H1 (cell line): ENCODE data around the gene CACUL1. TPM values are rescaled to one million over a fixed set of nuclear protein-coding genes. Genes with fewer than 3 reads are reported as not detected.

Experiments
- CTCF ChIA-PET: fragments of 300-600 bp; sonication (Branson Sonifier 250); formaldehyde crosslinking; loops from one replicate; lab custom pipeline; 2021; ENCODE audit not compliant: partially characterized antibody; lab: Charles Lee
- POLR2A ChIA-PET: fragments of 300-600 bp; sonication (Branson Sonifier 250); formaldehyde crosslinking; loops from one replicate; lab custom pipeline; 2021; ENCODE audit warnings: inconsistent platforms; ENCODE audit not compliant: partially characterized antibody; lab: Charles Lee
- DNase-seq, 2 experiments: peaks; one replicate each; pipeline versions ENCODE4 v3.0.0 to v3.0.0-alpha.2; 2010 to 2022; ENCODE audit warnings: low spot score in 2 of 2, low read depth in 1 of 2, mixed read lengths in 1 of 2
- FAIRE-seq: peaks from 2 replicates; lab custom pipeline; 2011; peaks lifted over from hg19 to GRCh38; lab: Jason Lieb, UNC
- H2AFZ ChIP-seq: 2 replicates; pipeline ENCODE4 v1.8.1; 2012; ENCODE audit warnings: low read length, inconsistent platforms
- H2AK5ac ChIP-seq: 2 replicates; pipeline ENCODE4 v1.6.1; 2013; ENCODE audit warnings: low read depth, low read length
- H2BK120ac ChIP-seq: replicated peaks from 2 replicates; pipeline ENCODE3; 2013; ENCODE audit warnings: low read depth, low read length, inconsistent platforms
- H2BK12ac ChIP-seq: 2 replicates; pipeline ENCODE4 v1.6.1; 2013; ENCODE audit warnings: low read depth, low read length
- H2BK15ac ChIP-seq: 2 replicates; pipeline ENCODE4 v1.6.1; 2013; ENCODE audit warnings: low read length
- H2BK20ac ChIP-seq: 2 replicates; pipeline ENCODE4 v1.6.1; 2013; ENCODE audit warnings: low read length
- H2BK5ac ChIP-seq: 2 replicates; pipeline ENCODE4 v1.6.1; 2013; ENCODE audit warnings: low read depth, low read length
- H3K14ac ChIP-seq: 2 replicates; pipeline ENCODE4 v1.6.1; 2013; ENCODE audit warnings: inconsistent platforms; ENCODE audit not compliant: insufficient read length
- H3K18ac ChIP-seq: 2 replicates; pipeline ENCODE4 v1.6.1; 2013; ENCODE audit warnings: low read length; ENCODE audit errors: extremely low read depth
- H3K23ac ChIP-seq: 2 replicates; pipeline ENCODE4 v1.6.1; 2013; ENCODE audit warnings: inconsistent platforms; ENCODE audit not compliant: insufficient read length
- H3K23me2 ChIP-seq: 2 replicates; pipeline ENCODE4 v1.6.1; 2013; ENCODE audit warnings: low read depth, low read length
- H3K27ac ChIP-seq: 2 replicates; pipeline ENCODE4 v1.6.1; 2011; ENCODE audit warnings: low read depth, low read length, inconsistent platforms
- H3K27me3 ChIP-seq, 4 experiments: replicated peaks in 1 of 4; 1 replicate in 1 of 4; 2 replicates in 3 of 4; pipeline versions ENCODE4 v1.6.1 to v1.8.1; 2011 to 2013; ENCODE audit warnings: low read length in 3 of 4, mild to moderate bottlenecking in 3 of 4, inconsistent platforms in 2 of 4, mixed read lengths in 2 of 4, moderate library complexity in 1 of 4; ENCODE audit not compliant: control insufficient read depth in 3 of 4, insufficient read depth in 3 of 4; ENCODE audit errors: extremely low read depth in 1 of 4
- H3K36me3 ChIP-seq, 4 experiments: 2 replicates each; pipeline versions ENCODE4 v1.6.1 to v1.8.1; 2011 to 2013; ENCODE audit warnings: mild to moderate bottlenecking in 4 of 4, low read length in 3 of 4, moderate library complexity in 2 of 4, control low read depth in 1 of 4, inconsistent platforms in 1 of 4; ENCODE audit not compliant: insufficient read depth in 4 of 4, control insufficient read depth in 2 of 4
- H3K4ac ChIP-seq: replicated peaks from 2 replicates; pipeline ENCODE3; 2013; ENCODE audit warnings: low read length, low read depth, mixed read lengths, inconsistent platforms; ENCODE audit not compliant: insufficient read length
- H3K4me1 ChIP-seq, 4 experiments: replicated peaks in 1 of 4; 1 replicate in 1 of 4; 2 replicates in 3 of 4; pipeline versions ENCODE4 v1.6.1 to v1.8.1; 2011 to 2013; ENCODE audit warnings: low read length in 3 of 4, inconsistent platforms in 2 of 4, mixed read lengths in 1 of 4; ENCODE audit not compliant: insufficient read depth in 4 of 4, control insufficient read depth in 3 of 4
- H3K4me2 ChIP-seq, 2 experiments: 2 replicates each; pipeline versions ENCODE4 v1.6.1 to v1.8.1; 2011 to 2013; ENCODE audit warnings: low read depth in 2 of 2, low read length in 2 of 2, control low read depth in 1 of 2, inconsistent platforms in 1 of 2, mild to moderate bottlenecking in 1 of 2; ENCODE audit not compliant: insufficient read depth in 1 of 2
- H3K4me3 ChIP-seq, 4 experiments: fragments of 200-600, 300-600 bp in 1 of 4; sonication (generic), shearing (Covaris generic), sonication (Bioruptor Twin) in 1 of 4; 2 replicates each; pipeline versions ENCODE4 v1.5.1 to v1.8.1; 2011 to 2016; ENCODE audit warnings: low read length in 4 of 4, low read depth in 3 of 4, control low read depth in 2 of 4, inconsistent platforms in 2 of 4, mild to moderate bottlenecking in 2 of 4, mixed read lengths in 1 of 4, moderate library complexity in 1 of 4; ENCODE audit not compliant: insufficient read depth in 2 of 4; ENCODE audit errors: extremely low read depth in 1 of 4
- H3K56ac ChIP-seq: replicated peaks from 2 replicates; pipeline ENCODE3; 2013; ENCODE audit warnings: low read depth, mild to moderate bottlenecking, mixed read lengths, low read length, inconsistent platforms; ENCODE audit not compliant: insufficient read length
- H3K79me1 ChIP-seq: 2 replicates; pipeline ENCODE4 v1.6.1; 2013; ENCODE audit warnings: low read depth, low read length, control low read depth
- H3K79me2 ChIP-seq, 2 experiments: 2 replicates each; pipeline versions ENCODE4 v1.6.1 to v1.8.1; 2012 to 2013; ENCODE audit warnings: low read length in 2 of 2, mild to moderate bottlenecking in 2 of 2, inconsistent platforms in 1 of 2; ENCODE audit not compliant: insufficient read depth in 2 of 2, control insufficient read depth in 1 of 2
- H3K9ac ChIP-seq, 4 experiments: replicated peaks in 1 of 4; 1 replicate in 1 of 4; 2 replicates in 3 of 4; pipeline versions ENCODE4 v1.6.1 to v1.8.1; 2011 to 2013; ENCODE audit warnings: low read depth in 3 of 4, low read length in 3 of 4, control low read depth in 2 of 4, mild to moderate bottlenecking in 2 of 4, moderate library complexity in 2 of 4, inconsistent platforms in 1 of 4; ENCODE audit errors: extremely low read depth in 1 of 4
- H3K9me3 ChIP-seq, 2 experiments: 2 replicates each; pipeline versions ENCODE4 v1.6.1 to v1.8.1; 2012 to 2013; ENCODE audit warnings: mild to moderate bottlenecking in 2 of 2, moderate library complexity in 2 of 2, control low read depth in 1 of 2, inconsistent platforms in 1 of 2, low read depth in 1 of 2, low read length in 1 of 2, mixed read lengths in 1 of 2; ENCODE audit not compliant: insufficient read depth in 2 of 2
- H4K20me1 ChIP-seq, 2 experiments: replicated peaks in 1 of 2; 2 replicates each; pipeline versions ENCODE3 to v1.8.1; 2011 to 2013; ENCODE audit warnings: inconsistent platforms in 2 of 2, low read length in 2 of 2, mild to moderate bottlenecking in 1 of 2; ENCODE audit not compliant: insufficient read depth in 2 of 2, control insufficient read depth in 1 of 2
- H4K5ac ChIP-seq: 2 replicates; pipeline ENCODE4 v1.6.1; 2013; ENCODE audit warnings: low read length, low read depth, mixed read lengths, inconsistent platforms; ENCODE audit not compliant: insufficient read length
- H4K8ac ChIP-seq: 2 replicates; pipeline ENCODE4 v1.8.0; 2013; ENCODE audit warnings: mild to moderate bottlenecking, moderate library complexity, low read length, inconsistent platforms; ENCODE audit not compliant: insufficient read depth; ENCODE audit errors: extremely low read depth
- H4K91ac ChIP-seq: replicated peaks from 2 replicates; pipeline ENCODE3; 2013; ENCODE audit warnings: low read length, mixed read lengths, inconsistent platforms; ENCODE audit not compliant: insufficient read length
- CBX8 ChIP-seq: fragments of 300-800, 300-1000 bp; sonication (generic); IDR thresholded peaks from 2 replicates; pipeline ENCODE4 v1.7.1; 2016; ENCODE audit warnings: low read depth, low read length, borderline replicate concordance
- WGBS, 2 experiments: shearing (Covaris generic) in 1 of 2; methylation state at CpG; one replicate each; pipeline versions ENCODE4 v1.1.6 to v1.1.7; 2013 to 2015; ENCODE audit warnings: low lambda C conversion rate in 2 of 2, mixed read lengths in 2 of 2, inconsistent platforms in 1 of 2, low coverage in 1 of 2, missing lambda C conversion rate in 1 of 2; ENCODE audit not compliant: insufficient replicate concordance in 2 of 2, insufficient coverage in 1 of 2, insufficient read length in 1 of 2; ENCODE audit errors: extremely low coverage in 1 of 2, missing lambda C conversion rate in 1 of 2; 5-methylcytosine and 5-hydroxymethylcytosine counted together
- polyA plus RNA-seq, 7 experiments: library from polyadenylated mRNA; depleted of rRNA in 3 of 7; stranded (reverse) in 5 of 7; unstranded in 2 of 7; fragments of >200 nt in 5 of 7; fragments of 200-250 nt in 2 of 7; gene quantifications; 1 replicate in 5 of 7; 2 replicates in 1 of 7; 4 replicates in 1 of 7; pipeline versions ENCODE4 v1.2.1 to v1.2.3, GENCODE V29; 2011 to 2013; ENCODE audit warnings: missing spikeins in 2 of 7, mixed read lengths in 2 of 7
- total RNA-seq: library from RNA; stranded (reverse); fragmentation: NEBNext Ultra II Directional; extraction: Animal tissue kit (Norgen Biotek cat#: 25700); gene quantifications from 2 replicates; pipeline ENCODE4 v1.2.1, GENCODE V29; 2021

The CACUL1 gene
- total and polyA plus RNA-seq, 2 of the 8 experiments (the other 6 are each of a cell fraction or from before 2014, with no cell fraction given), result 6.5 to 34.2 TPM

GRCh38 chr10:118666350-118666749, 88.4 kb downstream of the CACUL1 start:
- WGBS, 2 experiments, result 94% methylated on average over 4 of the region's 4 CpGs; no CpG with 5 or more reads in 1 of the 2 experiments
- TF ChIP-seq CBX8, result no peak
- Histone ChIP-seq H2AK5ac (no peak overlapping the region), H3K4me1 (no peaks in the 10 kb centered on the region; a peak in 1 of 7 replicates), H3K9ac (no peak overlapping the region), H3K4me3 (no peak overlapping the region), H3K9me3 (no peaks in the 10 kb centered on the region), H4K8ac (no peak overlapping the region), H4K20me1 (peaks cover 0 to 2% of the 10 kb centered on the region in 2 experiments), H3K4ac (no peak overlapping the region), H2BK120ac (no peak overlapping the region), H3K23me2 (no peaks in the 10 kb centered on the region), H3K56ac (no peak overlapping the region), H3K23ac (no peak overlapping the region), H3K4me2 (no peak overlapping the region), H2BK5ac (no peak overlapping the region), H2AFZ (no peak overlapping the region), H4K91ac (no peak overlapping the region), H3K18ac (no peak overlapping the region), H4K5ac (no peak overlapping the region), H3K79me1 (no peaks in the 10 kb centered on the region), H3K79me2 (no peaks in the 10 kb centered on the region), H2BK20ac (no peak overlapping the region), H2BK12ac (no peak overlapping the region), H3K27me3 (no peaks in the 10 kb centered on the region), H3K14ac (no peak overlapping the region), H2BK15ac (no peak overlapping the region), H3K36me3 (no peaks in the 10 kb centered on the region), H3K27ac (no peak overlapping the region)
- POLR2A ChIA-PET, result no interaction called here
- DNase-seq, result no peak
- CTCF ChIA-PET, result interaction anchor here (1.3 to 6.2 kb wide), 5 partner anchors 16 to 122 kb away, joined by 3 to 23 read pairs (median 5); no protein-coding TSS in a partner anchor
- FAIRE-seq, result no peak
